Gastrocnemius medialis (tissue), 4 donors: Measurements from ENCODE around the gene MNAT1.

Source experiments
- CTCF ChIP-seq, 5 experiments: fragments of 450-650 bp in 3 of 5; fragments of 200-600 bp in 2 of 5; sonication (generic) in 2 of 5; IDR thresholded peaks in 4 of 5; conservative IDR thresholded peaks in 1 of 5; 1 replicate in 4 of 5; 2 replicates in 1 of 5; pipeline ENCODE4 v1.5.1; 2016 to 2019; ENCODE audit warnings: antibody characterized with exemption in 5 of 5, mild to moderate bottlenecking in 3 of 5, moderate library complexity in 3 of 5
- POLR2A ChIP-seq, 2 donors: fragments of 450-650 bp; IDR thresholded peaks; one replicate each; pipeline ENCODE4 v1.6.1; 2017; ENCODE audit warnings: antibody characterized with exemption in 2 of 2, mild to moderate bottlenecking in 2 of 2, moderate library complexity in 2 of 2

GRCh38 chr14:60999536-60999935 is 265.0 kb downstream of the MNAT1 start:
- no peak for TF ChIP-seq CTCF (IDR thresholded peaks at IDR 0.05 in 4 of 5, conservative IDR thresholded peaks at IDR 0.05 in 1 of 5)
- TF ChIP-seq POLR2A (IDR thresholded peaks at IDR 0.05), result no peak
